ENCODE measurements around the gene NMUR1.
A peak's percentile ranks its signal among the peaks of the same experiment; 100 is the strongest.
"Not testable (repeated sequence)": the region's sequence is repeated elsewhere in the genome, so short reads cannot be mapped to it uniquely, and the experiment has no call there.

NMUR1 gene

GRCh38 chr2:231530099-231531011 lies at the start of gene NMUR1:
NMUR1 (minus strand) TSS chr2:231530445; CDS start chr2:231530361, 84 bp downstream.
- peak; percentile 58 for DNase-seq

- no peak for DNase-seq
Measured at GRCh38 chr2:231579560-231579959, 49.3 kb upstream of the NMUR1 start.

GRCh38 chr2:231578655-231579054 lies 48.4 kb upstream of the NMUR1 start:
- DNase-seq = not testable (repeated sequence)

GRCh38 chr2:231576465-231576864 lies 46.2 kb upstream of the NMUR1 start:
- DNase-seq = no peak

- DNase-seq = no peak
Measured at GRCh38 chr2:231575612-231576256, 45.5 kb upstream of the NMUR1 start.

- DNase-seq = no peak
Measured at GRCh38 chr2:231573698-231574421, 43.6 kb upstream of the NMUR1 start.

- no peak for DNase-seq
Measured at GRCh38 chr2:231573096-231573495, 42.9 kb upstream of the NMUR1 start.

GRCh38 chr2:231571661-231572191 lies 41.5 kb upstream of the NMUR1 start:
- DNase-seq = no peak

- not testable (repeated sequence) for DNase-seq
Measured at GRCh38 chr2:231570915-231571314, 40.7 kb upstream of the NMUR1 start.

- DNase-seq = no peak
Measured at GRCh38 chr2:231568785-231569435, 38.7 kb upstream of the NMUR1 start.

- no peak for DNase-seq
Measured at GRCh38 chr2:231568098-231568784, 38.0 kb upstream of the NMUR1 start.

- no peak for DNase-seq
Measured at GRCh38 chr2:231567159-231567558, 36.9 kb upstream of the NMUR1 start.

- DNase-seq = no peak
Measured at GRCh38 chr2:231565887-231566594, 35.8 kb upstream of the NMUR1 start.

GRCh38 chr2:231563378-231563961 lies 33.2 kb upstream of the NMUR1 start:
- no peak for DNase-seq

- peak; percentile 80 for DNase-seq
Measured at GRCh38 chr2:231557571-231558217, 27.4 kb upstream of the NMUR1 start.

- DNase-seq = no peak
Measured at GRCh38 chr2:231556981-231557380, 26.7 kb upstream of the NMUR1 start.

GRCh38 chr2:231556496-231556895 lies 26.3 kb upstream of the NMUR1 start:
- not testable (repeated sequence) for DNase-seq

GRCh38 chr2:231554748-231555545 lies 24.7 kb upstream of the NMUR1 start:
- DNase-seq = peak; percentile 22

- peak; percentile 21 for DNase-seq
Measured at GRCh38 chr2:231554327-231554726, 24.1 kb upstream of the NMUR1 start.

All from CD4-positive, alpha-beta T cell treated with Interleukin-4 for 4 hours (primary cell).